HEK293 (cell line): ENCODE data around the gene IQSEC1.

ENCODE experiments used
- CTCF ChIA-PET: fragments of 350-600 bp; formaldehyde crosslinking; extraction: SDS; loops from one replicate; lab custom pipeline; 2021; ENCODE audit warnings: antibody characterized with exemption; lab: Yijun Ruan, JAX
- POLR2A ChIA-PET: fragments of 300-600 bp; formaldehyde crosslinking; extraction: SDS; loops from one replicate; lab custom pipeline; 2020; ENCODE audit warnings: antibody characterized with exemption, inconsistent platforms; lab: Yijun Ruan, JAX
- H3K27ac ChIP-seq: fragments of 200-500 bp; sonication (Bioruptor generic); 2 replicates; pipeline ENCODE4 v1.5.1; 2014; ENCODE audit warnings: low read depth, low read length, control low read depth, inconsistent platforms; ENCODE audit errors: extremely low read depth
- H3K36me3 ChIP-seq, 2 experiments: fragments of 200-500 bp in 1 of 2; sonication (Bioruptor generic) in 1 of 2; 1 replicate in 1 of 2; 2 replicates in 1 of 2; pipeline ENCODE4 v1.5.1; 2014 to 2017; ENCODE audit warnings: inconsistent platforms in 2 of 2, low read length in 2 of 2; ENCODE audit not compliant: control insufficient read depth in 2 of 2, insufficient read depth in 1 of 2
- H3K4me1 ChIP-seq: fragments of 200-500 bp; sonication (Bioruptor generic); 2 replicates; pipeline ENCODE4 v1.5.1; 2014; ENCODE audit warnings: mild to moderate bottlenecking, low read length, inconsistent platforms; ENCODE audit not compliant: control insufficient read depth, insufficient read depth
- H3K4me3 ChIP-seq: 2 replicates; pipeline ENCODE4 v1.5.1; 2011; ENCODE audit warnings: low read depth, mild to moderate bottlenecking, control low read depth, low read length, moderate library complexity
- H3K9me3 ChIP-seq: fragments of 200-500 bp; sonication (Bioruptor generic); 2 replicates; pipeline ENCODE4 v1.5.1; 2014; ENCODE audit warnings: low read depth, low read length, inconsistent platforms; ENCODE audit not compliant: control insufficient read depth, insufficient read depth
- KLF1 ChIP-seq: fragments of 450-650 bp; formaldehyde crosslinking; IDR thresholded peaks from 2 replicates; pipeline ENCODE4 v1.5.1; 2016; ENCODE audit warnings: missing biosample characterization, missing genetic modification characterization
- TCF7L2 ChIP-seq: IDR thresholded peaks from 2 replicates; pipeline ENCODE4 v1.6.1; 2011; ENCODE audit warnings: low read depth, mild to moderate bottlenecking, inconsistent platforms, low read length, moderate library complexity, borderline replicate concordance
- ZBTB20 ChIP-seq: fragments of 450-650 bp; formaldehyde crosslinking; IDR thresholded peaks from 2 replicates; pipeline ENCODE4 v1.5.1; 2016; ENCODE audit warnings: missing biosample characterization, missing genetic modification characterization
- ZNF335 ChIP-seq: fragments of 450-650 bp; formaldehyde crosslinking; conservative IDR thresholded peaks from 2 replicates; pipeline ENCODE4 v1.5.1; 2016; ENCODE audit warnings: missing biosample characterization, missing genetic modification characterization
- ZNF366 ChIP-seq: fragments of 450-650 bp; formaldehyde crosslinking; conservative IDR thresholded peaks from 2 replicates; pipeline ENCODE4 v1.5.1; 2016; ENCODE audit warnings: missing biosample characterization, missing genetic modification characterization
- ZNF610 ChIP-seq: fragments of 450-650 bp; formaldehyde crosslinking; IDR thresholded peaks from 2 replicates; pipeline ENCODE4 v1.5.1; 2016; ENCODE audit warnings: missing biosample characterization, missing genetic modification characterization, borderline replicate concordance
- ZNF830 ChIP-seq: fragments of 450-650 bp; IDR thresholded peaks from 2 replicates; pipeline ENCODE4 v1.5.0; 2018; ENCODE audit warnings: missing biosample characterization, missing genetic modification characterization, low read depth, mild to moderate bottlenecking, moderate library complexity
- TF ChIP-seq, protein P1 (sequence below): fragments of 450-650 bp; formaldehyde crosslinking; conservative IDR thresholded peaks from 2 replicates; pipeline ENCODE4 v1.5.1; 2016; ENCODE audit warnings: low read depth, missing biosample characterization, missing genetic modification characterization
- TF ChIP-seq, protein P2 (sequence below): fragments of 450-650 bp; formaldehyde crosslinking; IDR thresholded peaks from 2 replicates; pipeline ENCODE4 v1.5.1; 2016; ENCODE audit warnings: missing biosample characterization, missing genetic modification characterization
- TF ChIP-seq, protein P3 (sequence below): fragments of 450-650 bp; formaldehyde crosslinking; IDR thresholded peaks from 2 replicates; pipeline ENCODE4 v1.5.1; 2016; ENCODE audit warnings: missing biosample characterization, missing genetic modification characterization
- TF ChIP-seq, protein P4 (sequence below): fragments of 450-650 bp; IDR thresholded peaks from 2 replicates; pipeline ENCODE4 v1.5.1; 2018; ENCODE audit warnings: missing biosample characterization, mild to moderate bottlenecking, missing genetic modification characterization
- TF ChIP-seq, protein P5 (sequence below): fragments of 450-650 bp; formaldehyde crosslinking; IDR thresholded peaks from 2 replicates; pipeline ENCODE4 v1.5.1; 2016; ENCODE audit warnings: missing biosample characterization, missing genetic modification characterization, low read depth

Gene IQSEC1

DNA sequence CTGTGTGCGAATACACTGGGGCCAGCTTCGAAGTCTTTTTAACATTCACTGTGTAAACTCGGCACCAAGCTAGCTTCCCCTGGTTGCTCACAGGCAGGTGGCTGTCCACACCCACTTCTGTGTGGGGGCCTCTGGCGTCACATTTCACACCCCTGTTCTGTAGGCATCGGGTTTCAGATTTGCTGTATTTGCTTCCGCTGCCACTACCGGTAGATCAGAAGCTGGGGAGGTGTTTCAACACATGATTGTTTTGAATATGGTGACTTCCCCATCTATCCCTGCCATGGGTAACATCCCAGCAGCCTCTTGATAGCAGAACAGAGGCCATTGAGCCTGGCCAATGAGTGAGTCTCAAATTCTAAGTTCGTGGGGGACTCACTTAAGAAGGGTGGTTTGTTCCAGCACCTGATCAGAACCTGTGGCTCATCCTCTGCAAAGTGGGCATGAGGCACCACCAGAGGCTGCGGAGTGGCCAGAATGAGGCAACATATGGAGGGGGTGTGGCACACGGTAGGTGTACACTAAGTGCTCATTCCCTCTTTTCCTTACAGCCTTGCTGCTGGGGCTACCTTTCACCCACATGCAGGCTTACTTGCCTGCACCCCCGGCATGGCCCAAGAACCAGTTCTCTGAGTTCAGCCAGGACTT, 61.5 kb downstream of the IQSEC1 start (continued):
- TF ChIP-seq, protein P1, sequence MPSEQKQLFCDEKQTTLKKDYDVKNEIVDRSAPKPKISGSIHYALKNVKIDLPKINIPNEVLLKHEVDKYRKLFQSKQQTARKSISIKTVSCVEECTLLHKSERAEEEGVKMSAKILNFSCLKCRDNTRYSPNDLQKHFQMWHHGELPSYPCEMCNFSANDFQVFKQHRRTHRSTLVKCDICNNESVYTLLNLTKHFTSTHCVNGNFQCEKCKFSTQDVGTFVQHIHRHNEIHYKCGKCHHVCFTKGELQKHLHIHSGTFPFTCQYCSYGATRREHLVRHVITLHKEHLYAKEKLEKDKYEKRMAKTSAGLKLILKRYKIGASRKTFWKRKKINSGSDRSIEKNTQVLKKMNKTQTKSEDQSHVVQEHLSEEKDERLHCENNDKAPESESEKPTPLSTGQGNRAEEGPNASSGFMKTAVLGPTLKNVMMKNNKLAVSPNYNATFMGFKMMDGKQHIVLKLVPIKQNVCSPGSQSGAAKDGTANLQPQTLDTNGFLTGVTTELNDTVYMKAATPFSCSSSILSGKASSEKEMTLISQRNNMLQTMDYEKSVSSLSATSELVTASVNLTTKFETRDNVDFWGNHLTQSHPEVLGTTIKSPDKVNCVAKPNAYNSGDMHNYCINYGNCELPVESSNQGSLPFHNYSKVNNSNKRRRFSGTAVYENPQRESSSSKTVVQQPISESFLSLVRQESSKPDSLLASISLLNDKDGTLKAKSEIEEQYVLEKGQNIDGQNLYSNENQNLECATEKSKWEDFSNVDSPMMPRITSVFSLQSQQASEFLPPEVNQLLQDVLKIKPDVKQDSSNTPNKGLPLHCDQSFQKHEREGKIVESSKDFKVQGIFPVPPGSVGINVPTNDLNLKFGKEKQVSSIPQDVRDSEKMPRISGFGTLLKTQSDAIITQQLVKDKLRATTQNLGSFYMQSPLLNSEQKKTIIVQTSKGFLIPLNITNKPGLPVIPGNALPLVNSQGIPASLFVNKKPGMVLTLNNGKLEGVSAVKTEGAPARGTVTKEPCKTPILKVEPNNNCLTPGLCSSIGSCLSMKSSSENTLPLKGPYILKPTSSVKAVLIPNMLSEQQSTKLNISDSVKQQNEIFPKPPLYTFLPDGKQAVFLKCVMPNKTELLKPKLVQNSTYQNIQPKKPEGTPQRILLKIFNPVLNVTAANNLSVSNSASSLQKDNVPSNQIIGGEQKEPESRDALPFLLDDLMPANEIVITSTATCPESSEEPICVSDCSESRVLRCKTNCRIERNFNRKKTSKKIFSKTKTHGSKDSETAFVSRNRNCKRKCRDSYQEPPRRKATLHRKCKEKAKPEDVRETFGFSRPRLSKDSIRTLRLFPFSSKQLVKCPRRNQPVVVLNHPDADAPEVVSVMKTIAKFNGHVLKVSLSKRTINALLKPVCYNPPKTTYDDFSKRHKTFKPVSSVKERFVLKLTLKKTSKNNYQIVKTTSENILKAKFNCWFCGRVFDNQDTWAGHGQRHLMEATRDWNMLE (tag by site-specific recombination), result 0 out of 2 replicates have a peak, but pooled peaks have one; percentile 24
- TF ChIP-seq ZNF830 (tag by site-specific recombination), result no peak

DNA sequence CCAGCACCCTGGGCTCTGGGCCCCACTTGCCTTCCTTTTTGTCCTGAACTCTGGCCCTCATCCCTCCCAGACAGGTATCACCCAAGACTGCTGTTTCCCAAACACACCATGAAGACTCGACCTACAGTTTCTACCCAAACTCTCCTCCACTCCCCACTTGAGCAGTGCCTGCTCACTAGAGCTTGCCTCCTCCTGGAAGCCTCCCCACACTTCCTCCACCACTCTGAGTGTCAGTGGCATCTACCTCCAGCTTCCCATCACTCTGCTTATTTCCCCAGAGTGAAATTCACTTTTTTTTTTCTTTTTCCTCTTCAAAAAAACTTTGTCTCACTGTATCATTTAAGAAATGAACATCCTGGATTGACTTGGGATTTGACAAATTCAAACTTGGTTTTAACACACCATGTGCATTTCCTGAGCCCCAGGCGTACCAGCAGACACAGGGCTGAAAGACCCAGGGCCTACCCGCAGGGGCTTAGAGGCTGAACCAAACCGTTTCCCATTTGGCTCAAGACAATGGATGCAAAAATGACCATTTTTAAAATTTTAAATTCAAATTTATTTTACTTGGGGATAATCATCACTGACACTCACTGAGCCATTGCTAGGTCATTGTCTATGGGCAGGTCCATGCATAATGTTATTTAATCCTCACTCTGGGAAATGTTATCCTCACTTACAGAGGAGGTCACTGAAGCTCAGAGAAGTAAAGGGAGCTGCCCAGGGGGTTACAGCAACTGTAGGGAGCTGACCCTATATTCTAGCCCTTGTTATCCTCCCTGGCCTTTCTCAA, 62.3 kb downstream of the IQSEC1 start:
- TF ChIP-seq ZNF610 (tag by site-specific recombination) (no peak), ZNF335 (tag by site-specific recombination) (peak; percentile 45), KLF1 (tag by site-specific recombination) (no peak), TCF7L2 (no peak), ZNF830 (tag by site-specific recombination) (no peak)
- TF ChIP-seq, protein P2, sequence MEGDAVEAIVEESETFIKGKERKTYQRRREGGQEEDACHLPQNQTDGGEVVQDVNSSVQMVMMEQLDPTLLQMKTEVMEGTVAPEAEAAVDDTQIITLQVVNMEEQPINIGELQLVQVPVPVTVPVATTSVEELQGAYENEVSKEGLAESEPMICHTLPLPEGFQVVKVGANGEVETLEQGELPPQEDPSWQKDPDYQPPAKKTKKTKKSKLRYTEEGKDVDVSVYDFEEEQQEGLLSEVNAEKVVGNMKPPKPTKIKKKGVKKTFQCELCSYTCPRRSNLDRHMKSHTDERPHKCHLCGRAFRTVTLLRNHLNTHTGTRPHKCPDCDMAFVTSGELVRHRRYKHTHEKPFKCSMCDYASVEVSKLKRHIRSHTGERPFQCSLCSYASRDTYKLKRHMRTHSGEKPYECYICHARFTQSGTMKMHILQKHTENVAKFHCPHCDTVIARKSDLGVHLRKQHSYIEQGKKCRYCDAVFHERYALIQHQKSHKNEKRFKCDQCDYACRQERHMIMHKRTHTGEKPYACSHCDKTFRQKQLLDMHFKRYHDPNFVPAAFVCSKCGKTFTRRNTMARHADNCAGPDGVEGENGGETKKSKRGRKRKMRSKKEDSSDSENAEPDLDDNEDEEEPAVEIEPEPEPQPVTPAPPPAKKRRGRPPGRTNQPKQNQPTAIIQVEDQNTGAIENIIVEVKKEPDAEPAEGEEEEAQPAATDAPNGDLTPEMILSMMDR (tag by site-specific recombination), result no peak
- TF ChIP-seq, protein P3, sequence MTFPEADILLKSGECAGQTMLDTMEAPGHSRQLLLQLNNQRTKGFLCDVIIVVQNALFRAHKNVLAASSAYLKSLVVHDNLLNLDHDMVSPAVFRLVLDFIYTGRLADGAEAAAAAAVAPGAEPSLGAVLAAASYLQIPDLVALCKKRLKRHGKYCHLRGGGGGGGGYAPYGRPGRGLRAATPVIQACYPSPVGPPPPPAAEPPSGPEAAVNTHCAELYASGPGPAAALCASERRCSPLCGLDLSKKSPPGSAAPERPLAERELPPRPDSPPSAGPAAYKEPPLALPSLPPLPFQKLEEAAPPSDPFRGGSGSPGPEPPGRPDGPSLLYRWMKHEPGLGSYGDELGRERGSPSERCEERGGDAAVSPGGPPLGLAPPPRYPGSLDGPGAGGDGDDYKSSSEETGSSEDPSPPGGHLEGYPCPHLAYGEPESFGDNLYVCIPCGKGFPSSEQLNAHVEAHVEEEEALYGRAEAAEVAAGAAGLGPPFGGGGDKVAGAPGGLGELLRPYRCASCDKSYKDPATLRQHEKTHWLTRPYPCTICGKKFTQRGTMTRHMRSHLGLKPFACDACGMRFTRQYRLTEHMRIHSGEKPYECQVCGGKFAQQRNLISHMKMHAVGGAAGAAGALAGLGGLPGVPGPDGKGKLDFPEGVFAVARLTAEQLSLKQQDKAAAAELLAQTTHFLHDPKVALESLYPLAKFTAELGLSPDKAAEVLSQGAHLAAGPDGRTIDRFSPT (tag by site-specific recombination), result no peak
- ChIA-PET CTCF (interaction anchor here (0.6 to 2.3 kb wide), 4 partner anchors 16 to 173 kb away, joined by 3 to 7 read pairs (median 4); no protein-coding TSS in a partner anchor), POLR2A (no interaction called here)
- Histone ChIP-seq H3K4me1 (peaks cover 4% of the 10 kb centered on the region; the same call in 1 of the 2 replicates), H3K4me3 (no peak overlapping the region), H3K9me3 (no peaks in the 10 kb centered on the region), H3K36me3 (no peaks in the 10 kb centered on the region), H3K27ac (no peak overlapping the region)

DNA sequence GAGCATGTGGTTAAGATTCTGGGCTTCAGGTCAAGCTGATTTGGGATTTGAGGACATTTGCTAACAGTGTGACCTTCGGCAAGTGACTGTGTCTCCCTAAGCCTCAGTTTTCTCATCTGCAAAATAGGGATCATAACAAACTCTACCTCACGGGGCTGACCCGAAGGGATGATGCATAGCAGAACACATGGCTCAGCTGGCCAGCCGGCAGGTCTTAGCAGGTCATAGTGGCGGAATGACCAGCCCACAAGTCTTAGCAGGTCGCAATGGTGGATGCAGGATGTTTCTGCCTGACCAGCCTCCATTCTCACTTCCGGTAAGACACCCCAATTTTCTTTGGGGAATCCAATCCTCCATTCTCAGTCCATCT, 63.3 kb downstream of the IQSEC1 start:
- H3K4me3 ChIP-seq, result no peak overlapping the region
- TF ChIP-seq, protein P4, sequence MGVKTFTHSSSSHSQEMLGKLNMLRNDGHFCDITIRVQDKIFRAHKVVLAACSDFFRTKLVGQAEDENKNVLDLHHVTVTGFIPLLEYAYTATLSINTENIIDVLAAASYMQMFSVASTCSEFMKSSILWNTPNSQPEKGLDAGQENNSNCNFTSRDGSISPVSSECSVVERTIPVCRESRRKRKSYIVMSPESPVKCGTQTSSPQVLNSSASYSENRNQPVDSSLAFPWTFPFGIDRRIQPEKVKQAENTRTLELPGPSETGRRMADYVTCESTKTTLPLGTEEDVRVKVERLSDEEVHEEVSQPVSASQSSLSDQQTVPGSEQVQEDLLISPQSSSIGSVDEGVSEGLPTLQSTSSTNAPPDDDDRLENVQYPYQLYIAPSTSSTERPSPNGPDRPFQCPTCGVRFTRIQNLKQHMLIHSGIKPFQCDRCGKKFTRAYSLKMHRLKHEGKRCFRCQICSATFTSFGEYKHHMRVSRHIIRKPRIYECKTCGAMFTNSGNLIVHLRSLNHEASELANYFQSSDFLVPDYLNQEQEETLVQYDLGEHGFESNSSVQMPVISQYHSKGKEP (tag by site-specific recombination), result no peak
- TF ChIP-seq, protein P5, sequence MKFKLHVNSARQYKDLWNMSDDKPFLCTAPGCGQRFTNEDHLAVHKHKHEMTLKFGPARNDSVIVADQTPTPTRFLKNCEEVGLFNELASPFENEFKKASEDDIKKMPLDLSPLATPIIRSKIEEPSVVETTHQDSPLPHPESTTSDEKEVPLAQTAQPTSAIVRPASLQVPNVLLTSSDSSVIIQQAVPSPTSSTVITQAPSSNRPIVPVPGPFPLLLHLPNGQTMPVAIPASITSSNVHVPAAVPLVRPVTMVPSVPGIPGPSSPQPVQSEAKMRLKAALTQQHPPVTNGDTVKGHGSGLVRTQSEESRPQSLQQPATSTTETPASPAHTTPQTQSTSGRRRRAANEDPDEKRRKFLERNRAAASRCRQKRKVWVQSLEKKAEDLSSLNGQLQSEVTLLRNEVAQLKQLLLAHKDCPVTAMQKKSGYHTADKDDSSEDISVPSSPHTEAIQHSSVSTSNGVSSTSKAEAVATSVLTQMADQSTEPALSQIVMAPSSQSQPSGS (tag by site-specific recombination), result no peak
- no peak for TF ChIP-seq ZBTB20 (tag by site-specific recombination)
- TF ChIP-seq ZNF366 (tag by site-specific recombination), result no peak
- H3K9me3 ChIP-seq, result no peaks in the 10 kb centered on the region
- no peak overlapping the region for H3K27ac ChIP-seq
- H3K4me1 ChIP-seq, result peaks cover 4% of the 10 kb centered on the region; the same call in 1 of the 2 replicates
- H3K36me3 ChIP-seq, result no peaks in the 10 kb centered on the region
- ChIA-PET POLR2A (no interaction called here), CTCF (interaction anchor here (0.6 to 2.3 kb wide), 4 partner anchors 15 to 204 kb away, joined by 3 to 7 read pairs (median 4); no protein-coding TSS in a partner anchor)
